HG03175 (cell line): ENCODE results near the gene IRF8.

Experiments used
- ATAC-seq: cut with Tn5 transposase; IDR thresholded peaks from one replicate; pipeline ENCODE4 v1.9.1; 2021; ENCODE audit warnings: mild to moderate bottlenecking, moderate library complexity; ENCODE audit not compliant: unreplicated experiment

The IRF8 gene

GRCh38 chr16:85911251-85911930 is 12.4 kb downstream of the IRF8 start:
- no peak for ATAC-seq

GRCh38 chr16:85912211-85912974 is 13.4 kb downstream of the IRF8 start:
- ATAC-seq = no peak

DNA sequence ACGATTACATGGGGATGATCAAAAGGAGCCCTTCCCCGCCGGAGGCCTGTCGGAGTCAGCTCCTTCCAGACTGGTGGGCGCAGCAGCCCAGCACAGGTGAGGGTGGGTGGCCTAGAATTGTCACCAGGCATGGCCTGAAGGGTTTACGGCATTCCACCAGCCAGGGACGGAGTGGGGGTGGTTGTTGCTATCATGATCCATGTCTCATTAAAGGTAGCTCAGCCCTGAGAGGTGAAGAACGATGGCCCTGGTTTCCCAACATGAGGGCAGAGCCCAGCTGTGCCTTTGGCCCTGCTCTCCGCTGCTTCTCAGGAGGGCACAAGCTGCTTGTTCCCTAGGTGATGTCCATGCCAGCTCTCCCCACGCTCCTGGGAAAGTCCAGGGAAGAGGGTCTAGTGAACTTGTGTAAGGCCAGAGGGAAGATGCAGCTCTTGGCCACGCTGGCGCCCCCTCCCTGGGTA is 14.2 kb downstream of the IRF8 start:
- ATAC-seq = no peak

DNA sequence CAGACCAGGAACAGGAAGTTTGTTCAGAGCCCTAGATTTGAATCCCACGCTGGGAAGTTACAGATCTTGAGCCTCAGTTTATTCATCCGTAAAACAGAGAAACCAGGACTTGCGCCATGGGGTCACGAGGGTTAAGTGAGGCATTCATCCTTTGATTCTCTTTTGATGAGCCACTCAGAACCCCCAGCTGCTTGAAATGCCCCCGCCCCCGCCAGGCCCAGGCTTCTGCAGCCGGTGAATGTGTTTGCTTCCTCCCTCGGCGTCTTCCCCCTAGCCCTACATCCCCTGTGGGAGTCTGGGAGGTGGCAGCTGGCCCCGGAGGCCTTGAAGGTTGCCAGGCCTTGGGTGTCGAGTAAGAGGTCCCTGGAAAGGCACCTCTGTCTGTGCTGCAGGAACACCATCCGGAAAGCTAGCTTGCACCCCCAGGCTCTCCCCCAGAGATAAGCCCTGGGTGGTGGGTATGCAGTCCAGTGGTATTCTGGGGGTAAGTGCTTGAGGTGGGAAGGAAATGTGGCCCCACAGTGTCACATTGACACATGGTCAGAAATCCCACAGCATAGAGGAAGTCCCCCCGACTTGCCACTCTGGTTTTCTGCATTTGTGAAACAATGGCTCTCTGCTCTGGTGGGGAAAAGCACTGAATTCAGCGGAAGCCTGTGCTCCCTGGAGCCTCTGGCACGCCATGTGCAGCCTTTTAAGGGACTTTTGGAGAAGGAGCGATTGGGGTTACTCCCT is 14.9 kb downstream of the IRF8 start:
- no peak for ATAC-seq

- ATAC-seq = no peak
Measured at GRCh38 chr16:85914423-85914794, 15.4 kb downstream of the IRF8 start.

GRCh38 chr16:85915125-85915845 is 16.3 kb downstream of the IRF8 start:
- no peak for ATAC-seq

- peak; percentile 35 for ATAC-seq
Measured at GRCh38 chr16:85916141-85916890, 17.4 kb downstream of the IRF8 start.

- no peak for ATAC-seq
Measured at GRCh38 chr16:85917012-85917411, 18.1 kb downstream of the IRF8 start.

DNA sequence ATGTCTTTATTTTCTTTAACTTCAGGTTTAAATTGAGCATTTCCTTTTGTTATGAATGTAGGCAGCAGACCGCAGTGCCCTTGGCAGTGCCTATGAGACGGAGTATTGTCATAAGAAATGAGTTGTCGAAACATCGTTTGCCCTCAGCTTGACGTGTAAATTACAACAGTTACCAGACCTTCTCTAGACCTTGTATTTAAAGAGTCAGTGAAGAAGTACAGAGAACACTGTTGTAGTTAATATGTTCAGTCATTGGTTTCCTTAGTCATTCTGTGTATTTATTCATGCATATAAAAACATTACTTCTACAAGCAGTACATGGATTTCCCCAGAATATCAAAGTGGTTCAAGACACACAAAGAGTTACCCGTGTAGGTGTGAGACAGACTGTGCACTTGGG is 19.0 kb downstream of the IRF8 start:
- no peak for ATAC-seq

DNA sequence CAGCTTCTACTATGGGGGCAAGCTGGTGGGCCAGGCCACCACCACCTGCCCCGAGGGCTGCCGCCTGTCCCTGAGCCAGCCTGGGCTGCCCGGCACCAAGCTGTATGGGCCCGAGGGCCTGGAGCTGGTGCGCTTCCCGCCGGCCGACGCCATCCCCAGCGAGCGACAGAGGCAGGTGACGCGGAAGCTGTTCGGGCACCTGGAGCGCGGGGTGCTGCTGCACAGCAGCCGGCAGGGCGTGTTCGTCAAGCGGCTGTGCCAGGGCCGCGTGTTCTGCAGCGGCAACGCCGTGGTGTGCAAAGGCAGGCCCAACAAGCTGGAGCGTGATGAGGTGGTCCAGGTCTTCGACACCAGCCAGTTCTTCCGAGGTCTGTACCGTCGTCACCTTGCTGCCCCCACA is 19.5 kb downstream of the IRF8 start:
- ATAC-seq = no peak

- ATAC-seq = no peak
Measured at GRCh38 chr16:85919271-85920267, 20.6 kb downstream of the IRF8 start.

DNA sequence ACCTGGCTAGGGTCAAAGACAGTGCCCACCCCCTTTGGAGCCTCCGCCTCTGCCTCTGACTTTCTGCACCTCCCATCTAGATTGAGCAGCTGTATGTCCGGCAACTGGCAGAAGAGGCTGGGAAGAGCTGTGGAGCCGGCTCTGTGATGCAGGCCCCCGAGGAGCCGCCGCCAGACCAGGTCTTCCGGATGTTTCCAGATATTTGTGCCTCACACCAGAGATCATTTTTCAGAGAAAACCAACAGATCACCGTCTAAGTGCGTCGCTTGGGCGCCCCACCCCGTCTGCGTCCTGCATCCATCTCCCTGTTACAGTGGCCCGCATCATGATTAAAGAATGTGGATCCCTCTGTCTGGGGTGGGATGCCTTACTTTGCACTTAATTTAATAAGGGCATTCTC is 22.1 kb downstream of the IRF8 start:
- ATAC-seq = no peak

DNA sequence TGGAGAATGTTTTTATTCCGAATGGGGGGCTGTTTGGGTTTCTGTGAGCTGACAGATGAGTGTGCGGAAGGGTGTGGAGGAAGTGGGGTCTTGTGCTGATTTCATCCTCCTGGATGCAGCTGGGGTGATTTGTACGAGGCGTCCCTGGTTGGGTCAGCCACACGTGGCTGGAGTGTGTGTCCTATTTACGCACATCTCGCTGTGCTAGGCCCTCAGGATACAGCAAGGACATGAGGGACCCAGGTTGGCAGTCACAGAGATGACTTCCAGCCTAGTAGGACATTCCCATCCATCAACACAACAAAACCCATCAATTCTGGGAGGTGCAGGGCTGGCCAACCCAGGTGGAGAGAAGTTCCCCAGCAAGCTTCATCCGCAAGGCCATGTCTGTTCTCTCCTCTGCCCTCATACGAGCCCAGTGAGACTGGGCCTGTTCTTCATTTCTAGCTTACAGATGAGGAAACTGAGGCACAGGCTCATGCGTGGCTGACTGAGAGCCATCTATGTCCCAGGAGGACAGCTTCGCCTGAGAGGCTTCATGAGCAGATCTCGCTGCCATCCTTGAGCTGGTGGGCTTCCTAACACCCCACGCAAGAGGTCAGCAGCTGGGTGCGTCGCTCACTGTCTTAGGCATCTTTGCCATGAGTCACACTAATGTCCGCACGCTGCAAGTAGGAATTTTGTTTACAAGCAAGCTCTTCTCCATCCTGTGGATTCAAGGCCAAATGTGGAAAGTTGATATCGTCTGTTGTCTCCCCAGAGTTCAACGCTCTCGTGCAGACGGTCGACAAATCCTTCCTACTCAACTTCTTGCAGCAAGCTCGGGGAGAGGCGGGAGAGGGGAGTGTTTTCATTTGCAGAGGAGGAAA is 24.4 kb downstream of the IRF8 start:
- no peak for ATAC-seq

DNA sequence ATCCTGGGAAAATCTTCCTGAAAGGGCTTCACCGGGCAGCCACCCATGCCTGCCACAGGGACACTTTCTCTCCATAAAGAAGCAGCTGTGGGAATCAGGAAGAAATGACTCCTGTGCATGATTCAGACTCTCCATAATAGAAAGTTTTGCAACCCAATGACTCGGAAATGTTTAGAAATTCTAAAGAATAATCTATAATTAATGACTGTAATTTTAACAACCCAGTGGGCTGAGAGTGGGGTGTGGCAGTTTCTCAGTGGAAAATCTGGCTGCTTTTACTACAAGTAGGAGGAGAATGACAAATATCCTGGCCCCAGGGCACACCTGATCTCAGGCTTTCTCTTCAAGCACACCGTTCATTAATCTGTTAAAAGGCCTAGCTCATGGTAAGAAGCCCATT is 25.7 kb downstream of the IRF8 start:
- ATAC-seq = no peak

GRCh38 chr16:85926370-85926769 is 27.4 kb downstream of the IRF8 start:
- no peak for ATAC-seq

DNA sequence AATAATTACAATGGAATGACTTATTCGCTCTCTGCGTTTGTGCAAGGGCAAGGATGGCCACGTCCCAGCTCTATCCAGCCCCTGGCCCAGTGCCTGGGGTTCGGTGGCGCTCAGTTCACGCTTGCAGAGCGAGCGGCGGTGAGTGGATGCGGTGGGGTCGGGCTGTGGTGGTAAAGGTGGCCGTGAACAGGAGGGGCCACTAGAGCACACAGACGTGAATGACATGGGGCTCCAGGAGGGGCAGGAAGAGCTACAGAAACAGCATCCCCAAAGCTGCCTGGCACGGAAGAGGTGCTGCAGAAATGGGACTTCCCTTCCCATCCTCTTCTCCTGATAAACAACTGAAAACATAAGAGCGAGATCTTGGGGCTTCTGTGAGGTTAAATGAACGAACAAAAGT is 28.4 kb downstream of the IRF8 start:
- no peak for ATAC-seq

DNA sequence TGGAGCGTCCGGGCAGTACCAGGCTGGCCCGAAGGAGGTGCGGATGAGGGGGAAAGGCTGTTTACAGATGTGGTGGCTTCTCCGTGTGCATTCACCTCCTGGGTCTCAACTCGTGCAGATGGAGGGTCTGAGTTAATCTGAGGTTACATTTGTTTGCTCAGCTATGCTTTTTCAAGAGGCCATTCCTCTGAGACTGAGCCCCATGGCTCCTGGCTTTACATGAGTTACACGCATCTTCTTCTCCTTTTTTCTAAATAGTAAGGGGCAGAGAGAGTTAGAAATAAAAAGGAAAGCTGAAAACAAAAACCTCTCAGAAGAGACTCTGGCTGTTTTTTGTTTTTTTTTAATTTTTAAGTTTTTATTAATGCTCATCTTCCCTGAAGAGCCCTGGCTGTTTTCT is 29.0 kb downstream of the IRF8 start:
- no peak for ATAC-seq

DNA sequence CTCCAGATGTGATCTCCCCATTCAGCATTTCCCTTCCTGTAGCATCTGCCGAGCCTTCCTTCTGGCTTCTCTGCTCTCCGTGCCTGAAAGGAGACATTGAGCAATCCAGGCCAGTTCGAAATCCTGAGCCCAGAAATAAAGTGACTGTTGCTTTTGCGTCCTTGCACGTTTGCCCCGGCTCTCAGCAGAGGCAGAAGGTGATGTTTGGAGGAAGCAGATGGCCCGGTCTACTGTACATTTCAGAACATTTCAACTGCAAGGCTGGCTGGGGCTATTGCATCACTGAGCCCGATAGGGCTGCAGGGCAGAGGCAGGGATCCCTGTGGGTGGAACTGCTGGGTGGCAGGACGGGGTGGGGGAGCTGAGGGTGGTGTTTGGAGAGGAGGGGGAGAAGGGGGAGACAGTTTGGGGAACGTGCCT is 29.4 kb downstream of the IRF8 start:
- no peak for ATAC-seq
